Right atrium auricular region (tissue), 2 donors: ENCODE data around the gene SEC22B. TPM values are rescaled to one million over a fixed set of nuclear protein-coding genes. Genes with fewer than 3 reads are reported as not detected.
"Not testable (repeated sequence)": the region's sequence is repeated elsewhere in the genome, so short reads cannot be mapped to it uniquely, and the experiment has no call there.

Source experiments
- DNase-seq: peaks from one replicate; pipeline ENCODE4 v3.0.0-alpha.2; 2019; ENCODE audit warnings: low spot score
- H3K27ac ChIP-seq, 2 donors: fragments of 200-600 bp; sonication (generic); 1 replicate in 1 of 2; 2 replicates in 1 of 2; pipeline ENCODE4 v1.5.1; 2016 to 2019
- H3K27me3 ChIP-seq, 2 donors: fragments of 200-600 bp; sonication (generic); one replicate each; pipeline versions ENCODE4 v1.5.1 to v1.6.0; 2017 to 2019
- H3K36me3 ChIP-seq: fragments of 200-600 bp; sonication (generic); one replicate; pipeline ENCODE4 v1.5.1; 2016
- H3K4me1 ChIP-seq, 2 donors: fragments of 200-600 bp; sonication (generic); one replicate each; pipeline versions ENCODE4 v1.5.1 to v1.6.0; 2017 to 2019
- H3K4me3 ChIP-seq, 2 donors: fragments of 200-600 bp; sonication (generic); 1 replicate in 1 of 2; 2 replicates in 1 of 2; pipeline ENCODE4 v1.5.1; 2017 to 2019; ENCODE audit warnings: mild to moderate bottlenecking in 1 of 2, moderate library complexity in 1 of 2
- H3K9me3 ChIP-seq, 2 donors: fragments of 200-600 bp; sonication (generic); one replicate each; pipeline ENCODE4 v1.5.1; 2019
- total RNA-seq, 2 donors: library from RNA; depleted of rRNA; stranded (reverse); fragments of >200 nt; gene quantifications; one replicate each; pipeline ENCODE4 v1.1.0, GENCODE V29; 2016
- TF ChIP-seq, protein P1 (sequence below), 2 donors: fragments of 200-600 bp; sonication (generic); IDR thresholded peaks; one replicate each; pipeline ENCODE4 v1.5.1; 2019; ENCODE audit warnings: antibody characterized with exemption in 2 of 2

Gene SEC22B
- total RNA-seq, 2 donors from 2014 or later: 11.9 to 16.8 TPM

DNA sequence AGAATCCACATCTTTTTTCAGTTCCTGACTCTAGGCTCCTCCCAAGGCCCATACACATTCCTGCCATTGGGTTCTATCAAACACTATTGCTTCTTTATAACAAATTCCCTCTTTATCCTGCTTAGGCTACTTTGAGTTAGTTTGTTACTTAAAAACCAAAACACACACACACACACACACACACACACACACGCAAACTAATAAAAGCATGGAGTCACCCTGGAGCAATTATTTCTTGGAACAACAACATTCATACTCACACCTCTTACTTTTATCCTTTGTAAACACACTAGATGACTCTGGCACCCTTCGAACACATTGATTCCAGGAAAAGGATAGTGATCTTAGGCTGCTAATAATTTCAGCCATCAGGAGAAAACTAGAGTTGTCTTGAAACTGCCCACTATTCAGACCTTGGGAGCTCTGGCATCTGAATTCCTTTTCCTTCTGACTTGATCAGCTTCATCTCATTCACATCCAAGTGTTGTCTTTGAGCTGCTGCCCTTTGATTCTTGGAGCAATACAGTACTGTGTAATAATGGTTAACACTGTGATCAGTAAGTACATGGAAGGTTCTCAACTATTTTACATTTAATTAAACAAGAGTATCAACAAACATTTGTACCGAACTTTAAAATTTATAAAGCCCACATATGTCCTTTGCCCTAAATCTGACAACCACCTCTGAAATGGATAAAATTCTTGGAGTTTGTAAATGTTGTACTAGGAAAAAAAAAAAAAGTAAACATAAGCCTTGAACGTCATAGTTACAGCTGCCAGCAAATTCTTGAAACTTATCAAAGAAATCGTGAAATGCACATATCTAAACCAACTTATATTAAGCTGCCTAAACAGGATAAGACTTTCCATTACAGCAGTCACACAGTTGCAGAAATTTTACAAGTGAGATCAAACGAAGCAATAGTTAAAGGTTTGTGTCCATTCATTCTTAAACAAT is 2.8 kb upstream of the SEC22B start:
- Histone ChIP-seq H3K4me1 (peaks cover 0 to 14% of the 10 kb centered on the region in 2 donors), H3K36me3 (no peaks in the 10 kb centered on the region), H3K4me3 (no peak overlapping the region), H3K27ac (peak overlapping the region; percentile 58 to 64), H3K9me3 (no peaks in the 10 kb centered on the region), H3K27me3 (no peaks in the 10 kb centered on the region)
- DNase-seq: no peak
- TF ChIP-seq, protein P1, sequence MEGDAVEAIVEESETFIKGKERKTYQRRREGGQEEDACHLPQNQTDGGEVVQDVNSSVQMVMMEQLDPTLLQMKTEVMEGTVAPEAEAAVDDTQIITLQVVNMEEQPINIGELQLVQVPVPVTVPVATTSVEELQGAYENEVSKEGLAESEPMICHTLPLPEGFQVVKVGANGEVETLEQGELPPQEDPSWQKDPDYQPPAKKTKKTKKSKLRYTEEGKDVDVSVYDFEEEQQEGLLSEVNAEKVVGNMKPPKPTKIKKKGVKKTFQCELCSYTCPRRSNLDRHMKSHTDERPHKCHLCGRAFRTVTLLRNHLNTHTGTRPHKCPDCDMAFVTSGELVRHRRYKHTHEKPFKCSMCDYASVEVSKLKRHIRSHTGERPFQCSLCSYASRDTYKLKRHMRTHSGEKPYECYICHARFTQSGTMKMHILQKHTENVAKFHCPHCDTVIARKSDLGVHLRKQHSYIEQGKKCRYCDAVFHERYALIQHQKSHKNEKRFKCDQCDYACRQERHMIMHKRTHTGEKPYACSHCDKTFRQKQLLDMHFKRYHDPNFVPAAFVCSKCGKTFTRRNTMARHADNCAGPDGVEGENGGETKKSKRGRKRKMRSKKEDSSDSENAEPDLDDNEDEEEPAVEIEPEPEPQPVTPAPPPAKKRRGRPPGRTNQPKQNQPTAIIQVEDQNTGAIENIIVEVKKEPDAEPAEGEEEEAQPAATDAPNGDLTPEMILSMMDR (IDR thresholded peaks at IDR 0.05): no peak

DNA sequence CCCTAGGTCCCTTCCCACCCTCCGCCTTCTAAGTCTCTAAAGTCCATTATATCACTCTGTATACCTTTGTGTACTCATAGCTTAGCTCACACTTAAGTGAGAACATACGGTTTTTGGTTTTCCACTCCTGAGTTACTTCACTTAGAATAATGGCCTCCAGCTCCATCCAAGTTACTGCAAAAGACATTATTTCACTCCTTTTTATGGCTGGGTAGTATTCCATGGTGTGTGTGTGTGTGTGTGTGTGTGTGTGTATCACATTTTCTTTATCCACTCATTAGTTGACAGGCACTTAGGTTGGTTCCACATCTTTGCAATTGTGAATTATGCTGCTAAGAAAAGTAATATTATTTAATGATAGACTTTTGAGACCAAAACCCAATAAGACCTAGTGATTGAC is 1.7 kb upstream of the SEC22B start:
- not testable (repeated sequence) for H3K9me3 ChIP-seq, H3K27ac ChIP-seq
- peaks cover 0 to 14% of the 10 kb centered on the region in 2 donors for H3K4me1 ChIP-seq

DNA sequence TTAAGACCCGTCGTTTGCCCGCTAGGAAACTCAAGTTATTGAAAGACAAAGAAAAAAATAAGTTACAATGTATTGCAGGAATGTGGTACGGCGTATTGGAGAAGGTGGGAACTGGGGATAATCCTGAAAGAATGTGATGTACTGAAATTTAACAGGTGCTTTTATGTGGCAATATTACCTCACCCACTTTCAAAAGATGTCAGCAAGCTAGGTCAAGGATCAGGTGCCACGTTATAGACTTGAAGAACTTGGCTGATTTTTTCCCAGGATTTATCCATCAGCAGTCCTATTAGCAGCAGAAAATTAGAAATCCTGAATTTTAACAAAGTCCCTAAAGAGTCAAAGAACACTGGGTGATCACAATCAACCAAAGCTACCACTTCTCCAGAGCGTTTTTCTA is 632 bp downstream of the SEC22B start:
- not testable (repeated sequence) for H3K27me3 ChIP-seq, DNase-seq, H3K36me3 ChIP-seq, H3K9me3 ChIP-seq
- peak overlapping the region; percentile 85 to 96 for H3K27ac ChIP-seq
- H3K4me1 ChIP-seq: peaks cover 0 to 14% of the 10 kb centered on the region in 2 donors
- H3K4me3 ChIP-seq: peak overlapping the region; percentile 79 to 92

More for the DNA sequence above, 1.7 kb upstream of the SEC22B start:
- not testable (repeated sequence) for H3K4me3 ChIP-seq, H3K27me3 ChIP-seq, H3K36me3 ChIP-seq, DNase-seq

DNA sequence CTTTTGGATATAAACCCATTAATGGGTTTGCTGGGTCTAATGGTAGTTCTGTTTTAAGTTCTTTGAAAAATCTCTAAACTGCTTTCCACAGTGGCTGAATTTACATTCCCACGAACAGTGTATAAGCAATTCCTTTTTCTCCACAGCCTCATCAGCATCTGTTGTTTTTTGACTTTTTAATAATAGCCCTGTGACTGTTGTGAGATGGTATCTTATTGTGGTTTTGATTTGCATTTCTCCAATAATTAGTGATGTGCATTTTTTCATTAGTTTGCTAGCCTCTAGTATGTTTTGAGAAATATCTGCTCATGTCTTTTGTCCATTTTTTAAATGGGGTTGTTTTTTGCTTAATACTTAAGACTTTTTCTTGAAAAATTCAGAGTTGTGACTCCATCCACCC is 11.6 kb downstream of the SEC22B start:
- not testable (repeated sequence) for H3K4me1 ChIP-seq, H3K36me3 ChIP-seq, H3K27ac ChIP-seq, H3K9me3 ChIP-seq, H3K4me3 ChIP-seq, DNase-seq, H3K27me3 ChIP-seq

DNA sequence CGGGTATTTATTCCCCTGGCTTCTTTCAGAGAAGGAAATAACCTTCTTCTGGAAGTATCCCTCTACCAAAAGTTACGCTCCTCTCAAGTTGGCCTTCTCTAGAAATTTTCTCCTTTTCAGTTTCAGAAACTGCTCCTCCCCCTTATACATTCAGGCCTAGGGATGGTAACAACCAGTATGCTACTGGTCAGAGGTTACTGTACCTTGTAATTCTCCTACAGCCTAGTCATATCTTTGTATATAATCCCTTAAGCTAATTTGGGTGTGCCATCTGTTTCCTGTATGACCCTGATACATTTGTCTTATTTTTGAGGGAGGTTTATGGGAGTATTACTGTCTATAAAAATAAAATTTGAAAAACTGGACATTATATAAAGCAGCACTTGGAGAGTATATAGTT is 14.3 kb downstream of the SEC22B start:
- H3K27me3 ChIP-seq, H3K9me3 ChIP-seq, DNase-seq, H3K36me3 ChIP-seq, H3K27ac ChIP-seq, H3K4me1 ChIP-seq, H3K4me3 ChIP-seq: not testable (repeated sequence)

DNA sequence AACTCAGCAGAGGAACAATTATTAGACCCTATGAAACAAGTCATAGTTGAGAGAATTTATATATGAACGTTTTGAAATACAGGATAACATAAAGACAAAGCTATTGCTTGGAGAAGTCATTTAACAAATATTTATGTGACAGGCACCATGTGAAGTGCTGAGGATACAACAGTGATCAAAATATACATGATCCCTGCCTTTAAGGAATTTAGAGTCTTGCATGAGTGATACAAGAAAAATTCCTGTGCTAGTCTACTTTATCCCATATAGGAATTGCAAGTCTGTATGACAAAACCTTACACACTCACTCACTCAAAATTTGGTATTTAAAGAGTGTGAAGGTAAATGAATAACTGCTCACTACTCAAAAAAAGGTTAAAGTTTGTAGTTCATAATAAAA is 17.8 kb downstream of the SEC22B start:
- not testable (repeated sequence) for H3K9me3 ChIP-seq, H3K4me1 ChIP-seq, H3K36me3 ChIP-seq, H3K4me3 ChIP-seq, H3K27ac ChIP-seq, H3K27me3 ChIP-seq, DNase-seq

DNA sequence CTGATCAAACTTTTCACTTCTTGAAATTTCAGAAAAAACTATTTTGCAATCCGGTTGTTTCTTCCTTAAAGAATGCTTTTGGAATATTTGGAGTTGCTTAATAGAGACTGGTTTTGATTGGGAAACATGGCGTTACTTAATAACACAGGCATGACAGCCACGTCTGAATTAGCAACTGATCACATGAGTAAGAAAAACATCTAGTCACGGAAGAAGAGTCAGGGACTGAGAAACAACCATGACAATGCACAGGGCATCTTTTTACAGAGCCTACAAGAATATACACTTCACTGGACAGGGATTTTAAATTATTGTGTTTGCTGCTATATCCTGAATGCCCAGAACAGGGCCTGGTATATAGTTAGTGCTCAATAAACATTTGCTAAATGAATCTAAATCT is 18.2 kb downstream of the SEC22B start:
- H3K9me3 ChIP-seq, H3K27me3 ChIP-seq, H3K36me3 ChIP-seq, H3K27ac ChIP-seq, H3K4me1 ChIP-seq, H3K4me3 ChIP-seq, DNase-seq: not testable (repeated sequence)

DNA sequence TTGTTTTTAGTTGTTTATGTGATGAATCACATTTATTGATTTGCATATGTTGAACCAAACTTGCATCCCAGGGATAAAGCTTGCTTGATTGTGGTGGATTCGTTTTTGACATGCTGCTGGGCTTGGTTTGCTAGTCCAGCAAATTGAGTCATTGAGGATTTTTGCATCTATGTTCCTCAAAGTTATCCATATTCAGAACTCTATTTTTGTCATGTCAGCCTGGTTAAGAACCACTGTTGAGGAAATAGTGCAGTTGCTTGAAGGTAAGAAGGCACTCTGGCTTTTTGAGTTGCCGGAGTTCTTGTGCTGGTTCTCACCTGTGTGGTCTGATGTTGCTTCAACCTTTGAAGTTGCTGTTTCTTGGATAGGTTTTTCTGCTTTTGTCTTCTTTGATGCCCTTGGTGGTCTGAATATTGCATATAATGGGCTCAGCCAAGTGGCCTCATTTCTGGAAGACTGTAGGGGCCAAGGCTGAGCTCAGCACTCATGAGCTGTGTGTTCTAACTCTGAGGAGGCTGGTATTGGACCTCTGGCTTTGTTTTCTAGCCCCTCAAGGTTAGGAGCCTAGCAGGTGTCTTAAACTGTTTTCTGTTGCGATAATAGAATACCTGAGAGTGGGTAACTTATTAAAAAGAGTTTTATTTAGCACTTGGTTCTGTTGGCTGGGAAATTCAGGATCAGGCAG is 26.0 kb downstream of the SEC22B start:
- H3K9me3 ChIP-seq, H3K27ac ChIP-seq, H3K4me3 ChIP-seq, H3K36me3 ChIP-seq, DNase-seq, H3K4me1 ChIP-seq, H3K27me3 ChIP-seq: not testable (repeated sequence)

DNA sequence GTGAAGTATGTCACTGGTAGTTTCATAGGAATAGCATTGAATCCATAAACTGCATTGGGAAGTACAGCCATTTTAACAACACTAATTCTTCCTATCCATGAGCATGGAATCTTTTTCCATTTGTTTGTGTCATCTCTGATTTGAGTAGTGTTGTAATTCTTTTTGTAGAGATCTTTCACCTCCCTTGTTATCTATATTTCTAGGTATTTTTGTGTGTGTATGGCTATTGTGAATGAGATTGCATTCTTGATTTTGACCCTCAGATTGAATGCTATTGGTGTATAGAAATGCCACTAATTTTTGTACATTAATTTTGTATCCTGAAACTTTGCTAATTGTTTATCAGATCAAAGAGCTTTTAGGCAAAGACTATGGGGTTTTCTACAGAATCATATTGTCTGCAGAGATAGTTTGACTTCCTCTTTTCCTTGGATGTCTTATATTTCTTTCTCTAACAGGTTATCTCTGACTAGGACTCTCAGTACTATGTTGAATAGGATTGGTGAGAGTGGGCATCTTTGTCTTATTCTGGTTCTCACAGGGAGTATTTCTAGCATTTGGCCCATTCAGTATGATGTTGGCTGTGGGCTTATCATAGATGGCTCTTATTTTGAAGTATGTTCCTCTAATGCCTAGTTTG is 26.8 kb downstream of the SEC22B start:
- not testable (repeated sequence) for H3K36me3 ChIP-seq, H3K9me3 ChIP-seq, DNase-seq, H3K27ac ChIP-seq, H3K4me3 ChIP-seq, H3K4me1 ChIP-seq, H3K27me3 ChIP-seq
